A549 treated with AZD2906 at 1 μM for 4 hours (cell line): ENCODE results near the gene PUS3. TPM values are rescaled to one million over a fixed set of nuclear protein-coding genes. Genes with fewer than 3 reads are reported as not detected.

Experiments used
- total RNA-seq: library from RNA; stranded (reverse); fragments of 200-300 nt; extraction: Qiagen RNA extraction; gene quantifications from 5 replicates; pipeline ENCODE4 v1.2.3, GENCODE V29; 2022

Gene PUS3, protein sequence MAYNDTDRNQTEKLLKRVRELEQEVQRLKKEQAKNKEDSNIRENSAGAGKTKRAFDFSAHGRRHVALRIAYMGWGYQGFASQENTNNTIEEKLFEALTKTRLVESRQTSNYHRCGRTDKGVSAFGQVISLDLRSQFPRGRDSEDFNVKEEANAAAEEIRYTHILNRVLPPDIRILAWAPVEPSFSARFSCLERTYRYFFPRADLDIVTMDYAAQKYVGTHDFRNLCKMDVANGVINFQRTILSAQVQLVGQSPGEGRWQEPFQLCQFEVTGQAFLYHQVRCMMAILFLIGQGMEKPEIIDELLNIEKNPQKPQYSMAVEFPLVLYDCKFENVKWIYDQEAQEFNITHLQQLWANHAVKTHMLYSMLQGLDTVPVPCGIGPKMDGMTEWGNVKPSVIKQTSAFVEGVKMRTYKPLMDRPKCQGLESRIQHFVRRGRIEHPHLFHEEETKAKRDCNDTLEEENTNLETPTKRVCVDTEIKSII
- total RNA-seq, result 6.5 to 10.6 TPM (median 7.8 TPM) in 5 replicates

DNA sequence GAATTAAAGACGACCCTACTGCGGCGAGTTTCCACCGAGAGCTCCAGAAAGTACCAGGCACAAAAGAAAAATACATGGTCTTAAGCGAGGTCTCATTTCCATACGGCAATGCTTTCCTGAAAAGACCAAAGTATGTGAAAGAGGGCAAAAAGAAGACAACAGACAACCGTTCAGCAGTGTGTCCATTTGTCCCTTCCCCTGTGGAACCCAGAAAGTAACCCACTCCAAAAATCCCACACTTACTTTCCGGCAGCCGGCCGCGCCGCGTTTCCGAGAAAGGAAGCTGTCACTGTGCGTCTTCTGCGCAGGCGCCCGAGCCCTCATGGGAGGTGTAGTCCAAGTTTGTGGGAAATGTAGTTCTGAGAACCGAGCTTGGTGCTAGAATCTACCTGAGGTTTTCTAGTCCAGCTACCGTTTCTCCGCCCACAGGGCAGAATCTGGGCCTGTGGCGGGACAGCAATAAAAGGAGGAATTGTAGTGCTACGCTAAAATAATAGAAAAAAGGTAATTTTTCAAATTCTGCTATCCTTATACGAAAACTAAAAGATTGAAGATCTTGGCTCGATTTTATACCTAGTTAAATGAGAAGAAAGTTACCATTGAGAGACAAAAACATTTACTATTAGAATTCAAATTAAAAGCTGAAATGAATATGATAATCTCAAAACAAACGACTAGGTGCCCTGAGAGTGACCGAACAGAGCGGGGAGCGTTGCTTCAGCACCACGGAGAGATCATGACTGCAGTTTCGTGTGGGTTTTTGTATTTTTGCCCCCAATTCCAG lies at the start of gene PUS3:
PUS3 (minus strand) TSS at position 280 of the 784 bp plus-strand sequence. CDS start 6,922 bp downstream, outside the sequence.

DNA sequence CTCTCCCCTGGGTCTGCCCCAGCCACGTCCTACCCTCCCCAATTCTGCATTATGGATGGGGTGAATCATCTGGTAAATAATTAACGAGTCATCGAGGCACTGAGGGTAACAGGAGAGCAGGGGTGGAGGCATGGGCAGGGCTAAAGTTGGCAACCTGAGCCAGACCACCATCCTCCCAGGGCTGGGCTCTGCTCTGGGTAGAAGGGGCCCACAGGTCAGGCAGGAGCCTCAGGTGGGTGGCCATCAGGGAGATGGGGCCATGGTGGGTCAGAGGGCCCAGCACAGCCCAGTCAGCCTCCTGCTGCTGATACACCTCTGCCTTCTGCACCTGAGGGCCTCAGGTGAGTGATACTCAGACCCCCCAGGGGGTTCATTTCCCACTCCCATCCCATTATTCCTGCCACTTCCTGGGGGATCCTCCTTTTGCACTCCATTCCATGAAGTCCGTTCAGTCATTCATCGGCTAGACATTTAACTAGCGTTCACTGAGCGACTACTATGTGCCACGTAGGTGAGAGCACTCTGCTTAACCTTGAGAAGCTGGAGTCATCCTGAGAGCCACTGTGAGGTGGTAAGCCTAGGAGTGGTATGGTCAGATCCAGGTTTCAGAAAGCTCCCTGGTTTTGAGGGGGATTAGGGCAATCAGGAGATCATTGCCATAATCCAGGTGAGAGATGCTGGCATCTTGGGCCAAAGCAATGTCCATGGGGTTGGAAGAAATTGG lies 43.0 kb upstream of the PUS3 start, which contains the start of gene VSIG10L2:
VSIG10L2 (plus strand) TSS at position 248 of the 724 bp plus-strand sequence; CDS start at position 260, 12 bp downstream.

DNA sequence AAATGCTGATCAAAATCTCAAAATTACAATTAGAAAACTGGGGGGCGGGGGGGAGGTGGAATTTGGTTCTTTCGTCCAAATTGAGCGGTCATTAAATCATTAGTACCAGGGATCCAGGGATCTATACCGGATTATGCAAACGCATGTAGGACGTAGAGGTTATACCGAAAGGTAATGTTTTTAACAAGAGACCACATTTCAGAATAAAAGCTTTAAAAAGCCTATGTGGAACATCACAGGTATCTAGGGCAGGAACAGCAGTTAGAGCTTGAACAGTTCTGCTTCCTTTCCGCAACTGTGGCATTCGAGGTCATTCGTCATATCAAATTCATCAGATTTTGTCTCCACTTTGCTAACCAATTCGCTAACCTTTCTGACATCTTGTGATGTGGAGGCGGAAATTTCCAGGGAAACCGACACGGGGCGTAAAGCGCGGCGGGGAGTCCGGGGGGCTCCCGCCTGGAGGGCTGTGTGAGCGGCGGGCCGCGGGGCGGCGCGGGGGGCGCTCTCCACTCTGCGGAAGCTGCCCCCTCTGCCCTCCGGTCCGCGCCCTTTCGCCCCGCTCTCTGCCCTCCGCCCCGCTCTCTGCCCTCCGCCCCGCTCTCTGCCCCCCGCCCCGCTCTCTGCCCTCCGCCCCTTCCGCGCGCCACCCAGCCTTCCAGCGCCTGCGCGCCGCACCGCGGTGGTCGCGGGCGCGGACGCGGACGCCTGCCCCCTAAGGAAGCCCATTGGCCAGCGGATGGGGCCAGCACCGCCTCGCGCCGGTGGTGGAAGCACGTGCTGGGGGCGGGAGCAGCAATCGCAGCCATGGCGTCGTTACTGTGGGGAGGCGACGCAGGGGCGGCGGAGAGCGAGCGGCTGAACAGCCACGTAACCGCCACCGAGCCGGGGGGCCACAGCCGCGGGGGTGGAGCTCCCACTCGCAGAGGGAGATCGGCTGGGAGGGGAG lies 979 bp upstream of the PUS3 start, which contains the start of gene DDX25:
DDX25 (plus strand) TSS at position 798 of the 949 bp plus-strand sequence; CDS start at position 808, 10 bp downstream.

DNA sequence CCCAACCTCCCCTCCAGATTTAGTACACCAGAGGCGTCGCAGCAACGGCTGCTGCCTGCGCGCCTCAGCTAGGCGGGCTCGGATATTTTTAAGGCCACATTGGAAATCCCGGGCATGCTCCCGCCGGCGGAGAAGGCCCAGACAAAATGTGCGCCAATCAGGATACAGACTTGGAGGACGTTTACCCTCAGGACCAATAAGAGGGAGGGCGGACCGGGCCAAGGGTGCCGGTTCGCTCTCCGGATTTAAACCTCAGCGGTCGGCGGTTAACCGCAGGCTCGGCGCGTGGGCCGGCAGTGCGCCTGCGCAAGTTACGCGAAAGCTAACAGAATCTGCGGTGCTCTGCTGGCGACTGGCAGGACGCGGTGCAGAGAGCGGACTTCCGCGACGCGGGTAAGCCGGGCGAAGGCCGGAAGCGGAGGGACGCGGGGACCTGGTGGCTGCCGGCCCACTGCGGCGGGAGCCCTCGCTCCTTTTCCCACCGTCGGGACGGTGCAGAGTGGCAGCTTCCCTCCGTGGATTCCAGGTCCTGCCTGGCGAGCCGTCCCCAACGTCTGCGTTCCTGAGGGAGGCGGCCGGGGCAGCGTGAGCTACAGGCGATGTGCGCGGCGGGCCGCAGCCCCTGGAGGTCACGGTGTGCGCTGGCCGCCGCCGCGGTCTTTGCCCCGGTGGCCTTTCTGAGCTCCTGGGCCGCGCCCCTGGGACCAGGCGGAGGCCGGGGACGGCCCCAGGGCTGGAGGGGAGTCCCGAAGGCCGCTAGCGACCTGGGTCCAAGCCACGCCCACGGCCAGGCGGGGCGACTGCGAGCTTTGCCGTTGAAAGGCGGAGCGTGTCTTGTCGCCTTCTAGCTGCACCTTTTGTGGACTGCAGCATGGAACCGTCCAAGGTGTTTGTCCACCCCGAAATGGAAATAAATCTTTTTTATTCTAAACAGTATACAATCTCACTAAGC lies 15.4 kb downstream of the PUS3 start, which contains the start of gene HYLS1:
HYLS1 (plus strand) TSS at position 296 of the 952 bp plus-strand sequence. CDS start 11,701 bp downstream, outside the sequence.

Other genes with a start within 250 kb of the PUS3 start
- gene ACRV1, start 222.4 kb downstream of the PUS3 start, total RNA-seq, result 0.12 TPM in 1 of 5 replicates, not detected in the others
- gene PATE1, start 156.9 kb downstream of the PUS3 start, total RNA-seq, result not detected in 5 replicates
- gene PATE2, start 124.4 kb downstream of the PUS3 start, total RNA-seq, result not detected in 5 replicates
- gene PATE3, start 115.1 kb downstream of the PUS3 start, total RNA-seq, result not detected in 5 replicates
- not detected in 5 replicates for gene PATE4, start 69.9 kb downstream of the PUS3 start, total RNA-seq
- gene HYLS1, start 15.5 kb downstream of the PUS3 start, total RNA-seq, result 10.9 to 12.1 TPM (median 11.9 TPM) in 5 replicates
- 0.14 TPM in 1 of 5 replicates, not detected in the others for gene DDX25, start 1.3 kb upstream of the PUS3 start, total RNA-seq
- not detected in 5 replicates for gene VSIG10L2, start 42.8 kb upstream of the PUS3 start, total RNA-seq
- gene CDON, start 159.7 kb upstream of the PUS3 start, total RNA-seq, result 1.6 to 2.6 TPM (median 1.9 TPM) in 5 replicates